Esophagus muscularis mucosa (tissue), 4 donors: ENCODE results near the gene DCHS2. TPM values are rescaled to one million over a fixed set of nuclear protein-coding genes. Genes with fewer than 3 reads are reported as not detected.

Experiments
- DNase-seq: peaks from one replicate; pipeline ENCODE4 v3.0.0-alpha.2; 2017; ENCODE audit errors: extremely low spot score
- H3K27ac ChIP-seq, 4 donors: fragments of 200-600 bp; sonication (generic); replicated peaks in 1 of 4; 1 replicate in 3 of 4; 2 replicates in 1 of 4; pipeline ENCODE4 v1.5.1; 2016 to 2019; ENCODE audit warnings: mild to moderate bottlenecking in 1 of 4
- H3K27me3 ChIP-seq, 4 donors: fragments of 200-600 bp; sonication (generic); one replicate each; pipeline versions ENCODE4 v1.5.1 to v1.6.0; 2016 to 2019
- H3K36me3 ChIP-seq, 4 donors: fragments of 200-600 bp; sonication (generic); one replicate each; pipeline ENCODE4 v1.5.1; 2016 to 2019
- H3K4me1 ChIP-seq, 4 donors: fragments of 200-600 bp; sonication (generic); one replicate each; pipeline ENCODE4 v1.5.1; 2016 to 2019
- H3K4me3 ChIP-seq, 4 donors: fragments of 200-600 bp; sonication (generic); 1 replicate in 2 of 4; 2 replicates in 2 of 4; pipeline ENCODE4 v1.5.1; 2016 to 2019; ENCODE audit warnings: mild to moderate bottlenecking in 4 of 4, moderate library complexity in 1 of 4
- H3K9me3 ChIP-seq, 4 donors: fragments of 200-600 bp; sonication (generic); 1 replicate in 3 of 4; 2 replicates in 1 of 4; pipeline ENCODE4 v1.5.1; 2016 to 2019
- CTCF ChIP-seq, 3 experiments: fragments of 200-600 bp in 2 of 3; fragments of 450-650 bp in 1 of 3; sonication (generic) in 2 of 3; IDR thresholded peaks; one replicate each; pipeline ENCODE4 v1.5.1; 2017 to 2019; ENCODE audit warnings: antibody characterized with exemption in 3 of 3, mild to moderate bottlenecking in 2 of 3, moderate library complexity in 1 of 3
- EP300 ChIP-seq: sonication (generic); formaldehyde crosslinking; IDR thresholded peaks from one replicate; pipeline ENCODE4 v1.6.1; 2017; ENCODE audit warnings: antibody characterized with exemption
- POLR2A ChIP-seq: fragments of 450-650 bp; IDR thresholded peaks from one replicate; pipeline ENCODE4 v1.6.1; 2017; ENCODE audit warnings: antibody characterized with exemption, moderate library complexity, mild to moderate bottlenecking, low read depth
- POLR2AphosphoS5 ChIP-seq, 2 donors: sonication (generic); formaldehyde crosslinking; IDR thresholded peaks; one replicate each; pipeline ENCODE4 v1.6.1; 2017; ENCODE audit warnings: antibody characterized with exemption in 2 of 2
- WGBS: methylation state at CpG from one replicate; pipeline ENCODE4 v1.1.5; 2018; 5-methylcytosine and 5-hydroxymethylcytosine counted together
- intact Hi-C: fragments of 100-400 bp; cut with DNase I; formaldehyde crosslinking; loops from one replicate; pipeline ENCODE4 v1.15.1; 2023
- total RNA-seq, 4 donors: library from RNA; depleted of rRNA; stranded (reverse); fragments of >200 nt; gene quantifications; one replicate each; pipeline versions ENCODE4 v1.1.0 to v1.2.1, GENCODE V29; 2016

The DCHS2 gene
- total RNA-seq, 4 donors from 2014 or later: 2.7 to 5.8 (median 3.2) TPM

GRCh38 chr4:154466336-154466735 is 25.3 kb downstream of the DCHS2 start:
- no peak overlapping the region for H3K27ac ChIP-seq
- no peak for DNase-seq
- 94% methylated on average over 5 of the region's 5 CpGs for WGBS
- intact Hi-C loops: no loop called here
- H3K4me1 ChIP-seq: peaks cover 0 to 1% (median under 1%) of the 10 kb centered on the region in 4 donors
- H3K27me3 ChIP-seq: no peaks in the 10 kb centered on the region
- TF ChIP-seq CTCF (IDR thresholded peaks at IDR 0.05) (no peak), EP300 (no peak), POLR2AphosphoS5 (IDR thresholded peaks at IDR 0.05) (no peak), POLR2A (no peak)
- no peaks in the 10 kb centered on the region for H3K9me3 ChIP-seq
- H3K36me3 ChIP-seq: no peaks in the 10 kb centered on the region
- no peak overlapping the region for H3K4me3 ChIP-seq

GRCh38 chr4:154465085-154465484 is 26.5 kb downstream of the DCHS2 start:
- H3K9me3 ChIP-seq: no peaks in the 10 kb centered on the region
- H3K4me1 ChIP-seq: no peaks in the 10 kb centered on the region
- no peak overlapping the region for H3K4me3 ChIP-seq
- no peak overlapping the region for H3K27ac ChIP-seq
- H3K36me3 ChIP-seq: no peaks in the 10 kb centered on the region
- WGBS: 83% methylated on average over 6 of the region's 6 CpGs
- DNase-seq: no peak
- TF ChIP-seq EP300 (no peak), CTCF (IDR thresholded peaks at IDR 0.05) (no peak), POLR2AphosphoS5 (IDR thresholded peaks at IDR 0.05) (no peak), POLR2A (no peak)
- no peaks in the 10 kb centered on the region for H3K27me3 ChIP-seq
- intact Hi-C loops: no loop called here

GRCh38 chr4:154464654-154465053 is 26.9 kb downstream of the DCHS2 start:
- 92% methylated on average over 1 of the region's 1 CpG for WGBS
- intact Hi-C loops: no loop called here
- TF ChIP-seq EP300: no peak
- TF ChIP-seq POLR2AphosphoS5 (IDR thresholded peaks at IDR 0.05): no peak
- no peak for TF ChIP-seq CTCF (IDR thresholded peaks at IDR 0.05)
- no peak for TF ChIP-seq POLR2A
- no peaks in the 10 kb centered on the region for H3K9me3 ChIP-seq
- no peak overlapping the region for H3K4me3 ChIP-seq
- H3K36me3 ChIP-seq: no peaks in the 10 kb centered on the region
- H3K4me1 ChIP-seq: no peaks in the 10 kb centered on the region
- H3K27ac ChIP-seq: no peak overlapping the region
- no peak for DNase-seq
- no peaks in the 10 kb centered on the region for H3K27me3 ChIP-seq

GRCh38 chr4:154462081-154462810 is 29.4 kb downstream of the DCHS2 start:
- H3K9me3 ChIP-seq: no peaks in the 10 kb centered on the region
- intact Hi-C loops: no loop called here
- H3K27ac ChIP-seq: no peak overlapping the region
- DNase-seq: no peak
- H3K36me3 ChIP-seq: no peaks in the 10 kb centered on the region
- 94% methylated on average over 3 of the region's 3 CpGs for WGBS
- TF ChIP-seq EP300: no peak
- no peak for TF ChIP-seq POLR2AphosphoS5 (IDR thresholded peaks at IDR 0.05)
- no peak for TF ChIP-seq POLR2A
- no peak for TF ChIP-seq CTCF (IDR thresholded peaks at IDR 0.05)
- H3K4me1 ChIP-seq: no peaks in the 10 kb centered on the region
- H3K27me3 ChIP-seq: no peaks in the 10 kb centered on the region
- no peak overlapping the region for H3K4me3 ChIP-seq

GRCh38 chr4:154457471-154457870 is 34.1 kb downstream of the DCHS2 start:
- TF ChIP-seq POLR2A (no peak), EP300 (no peak), CTCF (IDR thresholded peaks at IDR 0.05) (no peak), POLR2AphosphoS5 (IDR thresholded peaks at IDR 0.05) (no peak)
- Histone ChIP-seq H3K4me3 (no peak overlapping the region), H3K36me3 (no peaks in the 10 kb centered on the region), H3K27ac (no peak overlapping the region), H3K4me1 (no peaks in the 10 kb centered on the region), H3K9me3 (no peaks in the 10 kb centered on the region), H3K27me3 (no peaks in the 10 kb centered on the region)
- DNase-seq: no peak
- intact Hi-C loops: no loop called here
- WGBS: 82% methylated on average over 6 of the region's 6 CpGs
